Muscle of leg (tissue), 11 donors: Measurements from ENCODE around the gene MALSU1. TPM values are rescaled to one million over a fixed set of nuclear protein-coding genes. Genes with fewer than 3 reads are reported as not detected.

Experiments used
- DNase-seq: peaks from one replicate; pipeline ENCODE4 v3.0.0; 2013
- H3K27ac ChIP-seq: one replicate; pipeline ENCODE4 v1.5.1; 2013; ENCODE audit warnings: mild to moderate bottlenecking, low read length, control low read depth
- H3K27me3 ChIP-seq: one replicate; pipeline ENCODE4 v1.6.1; 2013; ENCODE audit warnings: low read length; ENCODE audit not compliant: control insufficient read depth, insufficient read depth
- H3K36me3 ChIP-seq: one replicate; pipeline ENCODE4 v1.6.1; 2013; ENCODE audit warnings: low read length; ENCODE audit not compliant: control insufficient read depth, insufficient read depth
- H3K4me1 ChIP-seq: one replicate; pipeline ENCODE4 v1.6.1; 2013; ENCODE audit warnings: low read length; ENCODE audit not compliant: control insufficient read depth, insufficient read depth
- H3K4me3 ChIP-seq: one replicate; pipeline ENCODE4 v1.5.1; 2013; ENCODE audit warnings: low read length, control low read depth
- H3K9me3 ChIP-seq: replicated peaks from 2 replicates; pipeline ENCODE4 v1.6.1; 2013; ENCODE audit warnings: low read depth, low read length; ENCODE audit not compliant: control insufficient read depth
- WGBS: methylation state at CpG from one replicate; pipeline ENCODE4 v1.1.5; 2013; ENCODE audit warnings: missing lambda C conversion rate; ENCODE audit not compliant: insufficient coverage; 5-methylcytosine and 5-hydroxymethylcytosine counted together
- polyA plus RNA-seq, 8 donors: library from polyadenylated mRNA; unstranded; fragments of 120-200 nt; gene quantifications; one replicate each; pipeline versions ENCODE4 v1.2.1 to v1.2.3, GENCODE V29; 2013; ENCODE audit warnings: inconsistent platforms in 1 of 8, low replicate concordance in 1 of 8; ENCODE audit not compliant: insufficient read length in 8 of 8, insufficient read depth in 1 of 8
- total RNA-seq: library from RNA; stranded (reverse); fragments of 120-200 nt; gene quantifications from one replicate; pipeline ENCODE4 v1.2.4, GENCODE V29; 2013

MALSU1 gene
- total and polyA plus RNA-seq, 9 donors, result 58.1 to 132 (median 89.9) TPM

- H3K27me3 ChIP-seq, result no peaks in the 10 kb centered on the region
- DNase-seq, result no peak
- WGBS, result no CpG with 5 or more reads among the region's 4 CpGs
- H3K27ac ChIP-seq, result no peak overlapping the region
- peaks cover 3% of the 10 kb centered on the region for H3K4me1 ChIP-seq
- no peak overlapping the region for H3K4me3 ChIP-seq
- H3K36me3 ChIP-seq, result no peaks in the 10 kb centered on the region
- H3K9me3 ChIP-seq, result no peaks in the 10 kb centered on the region
Observed at GRCh38 chr7:23283086-23283485, 16.1 kb upstream of the MALSU1 start.

- no peak overlapping the region for H3K4me3 ChIP-seq
- peak; percentile 68 for DNase-seq
- H3K4me1 ChIP-seq, result peaks cover 3% of the 10 kb centered on the region
- no peaks in the 10 kb centered on the region for H3K36me3 ChIP-seq
- WGBS, result 83% methylated on average over 2 of the region's 2 CpGs
- no peaks in the 10 kb centered on the region for H3K9me3 ChIP-seq
- no peaks in the 10 kb centered on the region for H3K27me3 ChIP-seq
- H3K27ac ChIP-seq, result peak overlapping the region; percentile 74
Observed at GRCh38 chr7:23284871-23285270, 14.3 kb upstream of the MALSU1 start.

GRCh38 chr7:23285657-23286646, 13.2 kb upstream of the MALSU1 start:
- Histone ChIP-seq H3K4me1 (peaks cover 3% of the 10 kb centered on the region), H3K27me3 (no peaks in the 10 kb centered on the region), H3K36me3 (no peaks in the 10 kb centered on the region), H3K9me3 (no peaks in the 10 kb centered on the region), H3K4me3 (peak overlapping the region; percentile 21), H3K27ac (peak overlapping the region; percentile 71)
- peak; percentile 72 for DNase-seq
- 57% methylated on average over 1 of the region's 18 CpGs for WGBS

- Histone ChIP-seq H3K9me3 (no peaks in the 10 kb centered on the region), H3K36me3 (no peaks in the 10 kb centered on the region), H3K4me3 (no peak overlapping the region), H3K4me1 (peaks cover 3% of the 10 kb centered on the region), H3K27ac (no peak overlapping the region), H3K27me3 (no peaks in the 10 kb centered on the region)
- 80% methylated on average over 1 of the region's 5 CpGs for WGBS
- DNase-seq, result no peak
Observed at GRCh38 chr7:23287612-23288011, 11.5 kb upstream of the MALSU1 start.

- Histone ChIP-seq H3K4me1 (peaks cover 6% of the 10 kb centered on the region), H3K27me3 (no peaks in the 10 kb centered on the region), H3K4me3 (no peak overlapping the region), H3K27ac (no peak overlapping the region), H3K36me3 (no peaks in the 10 kb centered on the region), H3K9me3 (no peaks in the 10 kb centered on the region)
- DNase-seq, result no peak
- 91% methylated on average over 3 of the region's 9 CpGs for WGBS
Observed at GRCh38 chr7:23290993-23291392, 8.1 kb upstream of the MALSU1 start.

- no peaks in the 10 kb centered on the region for H3K36me3 ChIP-seq
- peaks cover 6% of the 10 kb centered on the region for H3K4me1 ChIP-seq
- 64% methylated on average over 1 of the region's 3 CpGs for WGBS
- no peak for DNase-seq
- H3K27me3 ChIP-seq, result no peaks in the 10 kb centered on the region
- no peak overlapping the region for H3K27ac ChIP-seq
- no peaks in the 10 kb centered on the region for H3K9me3 ChIP-seq
- H3K4me3 ChIP-seq, result no peak overlapping the region
Observed at GRCh38 chr7:23291957-23292560, 7.1 kb upstream of the MALSU1 start.

GRCh38 chr7:23292623-23293022, 6.5 kb upstream of the MALSU1 start:
- H3K4me1 ChIP-seq, result peaks cover 6% of the 10 kb centered on the region
- H3K9me3 ChIP-seq, result no peaks in the 10 kb centered on the region
- H3K27ac ChIP-seq, result no peak overlapping the region
- H3K4me3 ChIP-seq, result no peak overlapping the region
- WGBS, result no CpG with 5 or more reads among the region's 4 CpGs
- DNase-seq, result no peak
- no peaks in the 10 kb centered on the region for H3K36me3 ChIP-seq
- no peaks in the 10 kb centered on the region for H3K27me3 ChIP-seq

- Histone ChIP-seq H3K4me1 (peaks cover 14% of the 10 kb centered on the region), H3K4me3 (no peak overlapping the region), H3K27me3 (no peaks in the 10 kb centered on the region), H3K9me3 (no peaks in the 10 kb centered on the region), H3K27ac (no peak overlapping the region), H3K36me3 (no peaks in the 10 kb centered on the region)
- WGBS, result 80% methylated on average over 5 of the region's 12 CpGs
- DNase-seq, result no peak
Observed at GRCh38 chr7:23293500-23294073, 5.6 kb upstream of the MALSU1 start.

- Histone ChIP-seq H3K27me3 (no peaks in the 10 kb centered on the region), H3K27ac (no peak overlapping the region), H3K9me3 (no peaks in the 10 kb centered on the region), H3K4me3 (no peak overlapping the region), H3K4me1 (peaks cover 16% of the 10 kb centered on the region), H3K36me3 (no peaks in the 10 kb centered on the region)
- DNase-seq, result no peak
- 92% methylated on average over 3 of the region's 6 CpGs for WGBS
Observed at GRCh38 chr7:23294549-23295400, 4.4 kb upstream of the MALSU1 start.

GRCh38 chr7:23295401-23295697, 3.8 kb upstream of the MALSU1 start:
- no peaks in the 10 kb centered on the region for H3K9me3 ChIP-seq
- no peaks in the 10 kb centered on the region for H3K27me3 ChIP-seq
- no peak overlapping the region for H3K27ac ChIP-seq
- H3K4me3 ChIP-seq, result no peak overlapping the region
- no peaks in the 10 kb centered on the region for H3K36me3 ChIP-seq
- peaks cover 17% of the 10 kb centered on the region for H3K4me1 ChIP-seq
- no peak for DNase-seq
